GM23338 (cell line): ENCODE data around the gene CAMTA1. TPM values are rescaled to one million over a fixed set of nuclear protein-coding genes. Genes with fewer than 3 reads are reported as not detected.

ENCODE experiments used
- ATAC-seq: fragments of 200-7000 bp; cut with Tn5 transposase; 3 replicates; pipeline ENCODE4 v1.9.1; 2020
- DNase-seq: peaks from one replicate; pipeline ENCODE4 v3.0.0-alpha.2; 2015; ENCODE audit warnings: low spot score
- H2AFZ ChIP-seq: fragments of 200-600 bp; sonication (generic); 2 replicates; pipeline ENCODE4 v1.8.0; 2016; ENCODE audit warnings: antibody characterized with exemption, mild to moderate bottlenecking, moderate library complexity
- H3F3A ChIP-seq: fragments of 200-600 bp; sonication (generic); replicated peaks from 2 replicates; pipeline ENCODE4 v1.8.0; 2017; ENCODE audit warnings: antibody characterized with exemption, mixed run types, low read depth
- H3K27ac ChIP-seq: fragments of 200-600 bp; sonication (generic); 2 replicates; pipeline ENCODE4 v1.6.1; 2016; ENCODE audit warnings: low read depth
- H3K27me3 ChIP-seq: fragments of 200-600 bp; sonication (generic); 2 replicates; pipeline ENCODE4 v1.8.0; 2016; ENCODE audit warnings: mild to moderate bottlenecking, mixed run types, moderate library complexity; ENCODE audit not compliant: insufficient read depth
- H3K36me3 ChIP-seq: fragments of 200-600 bp; sonication (generic); 2 replicates; pipeline ENCODE4 v1.8.0; 2016; ENCODE audit warnings: mild to moderate bottlenecking; ENCODE audit not compliant: insufficient read depth
- H3K4me1 ChIP-seq: fragments of 200-600 bp; sonication (generic); 2 replicates; pipeline ENCODE4 v1.8.0; 2016; ENCODE audit warnings: mild to moderate bottlenecking, moderate library complexity; ENCODE audit not compliant: insufficient read depth
- H3K4me2 ChIP-seq: fragments of 200-600 bp; sonication (generic); 2 replicates; pipeline ENCODE4 v1.7.1; 2017; ENCODE audit warnings: mixed run types
- H3K4me3 ChIP-seq: fragments of 200-600 bp; sonication (generic); 2 replicates; pipeline ENCODE4 v1.6.1; 2016; ENCODE audit warnings: mixed run types
- H3K79me2 ChIP-seq: fragments of 200-600 bp; sonication (generic); replicated peaks from 2 replicates; pipeline ENCODE4 v1.8.0; 2017; ENCODE audit warnings: mild to moderate bottlenecking; ENCODE audit not compliant: insufficient read depth
- H3K9me2 ChIP-seq: fragments of 200-600 bp; sonication (generic); 2 replicates; pipeline ENCODE4 v1.8.0; 2017; ENCODE audit not compliant: insufficient read depth
- H4K20me1 ChIP-seq: fragments of 200-600 bp; sonication (generic); replicated peaks from 2 replicates; pipeline ENCODE4 v1.8.0; 2017; ENCODE audit warnings: mild to moderate bottlenecking; ENCODE audit not compliant: insufficient read depth
- H3K27ac Mint-ChIP-seq: 2 replicates; pipeline ENCODE4 v1.8.0; 2020; ENCODE audit warnings: inconsistent platforms, mild to moderate bottlenecking, moderate library complexity, mixed read lengths
- H3K27me3 Mint-ChIP-seq: 3 replicates; pipeline ENCODE4 v1.8.0; 2022; ENCODE audit warnings: low read depth, mild to moderate bottlenecking, moderate library complexity, mixed read lengths, inconsistent platforms; ENCODE audit not compliant: insufficient read depth, poor library complexity
- H3K36me3 Mint-ChIP-seq: 3 replicates; pipeline ENCODE4 v1.8.0; 2021; ENCODE audit warnings: low read depth, mild to moderate bottlenecking, inconsistent platforms, moderate library complexity, mixed read lengths
- H3K4me1 Mint-ChIP-seq: 3 replicates; pipeline ENCODE4 v1.8.0; 2020; ENCODE audit warnings: mild to moderate bottlenecking, inconsistent platforms, mixed read lengths
- H3K4me3 Mint-ChIP-seq: 3 replicates; pipeline ENCODE4 v1.8.0; 2021; ENCODE audit warnings: moderate library complexity, mild to moderate bottlenecking, inconsistent platforms, mixed read lengths
- H3K9me3 Mint-ChIP-seq: 3 replicates; pipeline ENCODE4 v1.8.0; 2020; ENCODE audit warnings: moderate library complexity, mild to moderate bottlenecking, inconsistent platforms, mixed read lengths
- EZH2 ChIP-seq: fragments of 200-600 bp; sonication (generic); IDR thresholded peaks from one replicate; pipeline ENCODE4 v1.8.0; 2017; ENCODE audit warnings: antibody characterized with exemption, mild to moderate bottlenecking, low read depth; ENCODE audit not compliant: unreplicated experiment
- EZH2phosphoT487 ChIP-seq: fragments of 200-600 bp; sonication (generic); IDR thresholded peaks from one replicate; pipeline ENCODE4 v1.8.1; 2018; ENCODE audit warnings: antibody characterized with exemption; ENCODE audit not compliant: unreplicated experiment
- JUNB ChIP-seq: IDR thresholded peaks from one replicate; pipeline ENCODE4 v1.6.1; 2016; ENCODE audit warnings: antibody characterized with exemption; ENCODE audit not compliant: unreplicated experiment
- NANOG ChIP-seq: IDR thresholded peaks from 2 replicates; pipeline ENCODE4 v1.6.1; 2016; ENCODE audit warnings: antibody characterized with exemption, borderline replicate concordance
- ZNF331 ChIP-seq: fragments of 250-450 bp; sonication (Bioruptor Pico); IDR thresholded peaks from 2 replicates; pipeline ENCODE4 v1.5.0; 2020; ENCODE audit warnings: low read depth, mild to moderate bottlenecking, moderate library complexity
- ZNF462 ChIP-seq: fragments of 250-450 bp; sonication (Bioruptor Pico); IDR thresholded peaks from 2 replicates; pipeline ENCODE4 v1.5.0; 2020; ENCODE audit warnings: mild to moderate bottlenecking, moderate library complexity
- polyA plus RNA-seq: library from polyadenylated mRNA; unstranded; fragments of >200 nt; fragmentation: Nextera tagmentation; extraction: Ambion mirVana; gene quantifications from 2 replicates; pipeline ENCODE4 v1.2.1, GENCODE V29; 2016
- total RNA-seq: library from RNA; depleted of rRNA; stranded (reverse); fragments of >200 nt; shearing (Covaris generic); gene quantifications from 2 replicates; pipeline ENCODE4 v1.2.3, GENCODE V29; 2014
- TF ChIP-seq, protein P1 (sequence below): IDR thresholded peaks from 2 replicates; pipeline ENCODE4 v1.6.1; 2016; ENCODE audit warnings: antibody characterized with exemption

CAMTA1 gene
- total and polyA plus RNA-seq, 2 experiments from 2014 or later, result 115 to 519 TPM

DNA sequence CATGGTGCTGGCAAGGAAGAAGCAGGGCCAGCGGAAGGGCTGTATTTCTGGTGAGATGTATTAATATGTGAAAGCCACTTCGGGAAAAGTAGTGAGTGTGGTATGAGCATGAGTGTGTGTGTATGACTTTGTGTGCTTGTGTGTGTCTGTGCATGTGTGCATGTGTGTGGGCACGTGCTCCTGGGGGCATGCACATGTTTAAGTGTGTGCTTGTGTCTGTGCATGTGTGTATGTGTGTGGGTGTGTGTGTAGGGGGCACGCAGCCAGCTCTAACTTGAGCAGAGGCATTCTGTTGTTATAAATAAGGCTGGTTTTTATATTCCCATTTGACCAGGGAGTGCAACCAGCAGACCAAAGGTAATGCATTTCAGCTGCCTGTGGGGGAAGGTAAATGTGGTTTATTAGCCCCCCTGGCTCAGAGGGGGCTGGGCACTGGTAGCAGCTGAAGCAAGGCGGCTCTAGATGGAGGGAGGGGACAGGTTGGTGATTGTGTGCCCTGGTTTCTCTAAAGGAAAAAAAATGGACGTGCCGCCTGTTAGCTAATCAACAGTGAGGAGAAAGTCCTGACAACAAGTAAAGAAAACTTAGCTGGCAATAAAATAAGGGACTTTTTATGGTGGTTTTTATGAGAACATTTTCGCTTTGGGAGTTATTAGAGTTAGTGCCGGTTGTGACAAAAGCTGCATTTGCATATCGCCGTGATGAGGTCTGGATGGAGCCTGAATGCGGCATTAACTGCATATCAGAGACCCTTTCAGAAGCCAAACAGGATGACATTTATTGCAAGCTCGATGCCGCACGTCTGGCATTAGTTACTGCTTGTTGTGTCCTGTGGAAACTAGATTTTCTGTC is 180.1 kb downstream of the CAMTA1 start:
- Histone ChIP-seq H3K4me2 (peak overlapping the region; percentile 14; the same call in 1 of the 2 replicates), H3K27me3 (no peaks in the 10 kb centered on the region), H3K4me1 (peaks cover 7% of the 10 kb centered on the region; the same call in 1 of the 2 replicates), H2AFZ (no peak overlapping the region), H3F3A (no peaks in the 10 kb centered on the region), H3K36me3 (no peaks in the 10 kb centered on the region), H3K79me2 (no peaks in the 10 kb centered on the region), H4K20me1 (no peaks in the 10 kb centered on the region), H3K27ac (no peak overlapping the region), H3K9me2 (no peaks in the 10 kb centered on the region), H3K4me3 (no peak overlapping the region)
- Mint-ChIP-seq H3K27ac (no peak overlapping the region), H3K9me3 (no peaks in the 10 kb centered on the region; the same call in 2 of the 3 replicates), H3K4me1 (peaks cover 31% of the 10 kb centered on the region), H3K36me3 (no peaks in the 10 kb centered on the region; the same call in 2 of the 3 replicates), H3K4me3 (no peak overlapping the region; the same call in 2 of the 3 replicates), H3K27me3 (peaks cover 10% of the 10 kb centered on the region)
- DNase-seq, result no peak
- no peak for ATAC-seq
- TF ChIP-seq JUNB (no peak), ZNF331 (no peak), NANOG (no peak), ZNF462 (CRISPR knock-in tag) (no peak), EZH2phosphoT487 (no peak), EZH2 (no peak)
- TF ChIP-seq, protein P1, sequence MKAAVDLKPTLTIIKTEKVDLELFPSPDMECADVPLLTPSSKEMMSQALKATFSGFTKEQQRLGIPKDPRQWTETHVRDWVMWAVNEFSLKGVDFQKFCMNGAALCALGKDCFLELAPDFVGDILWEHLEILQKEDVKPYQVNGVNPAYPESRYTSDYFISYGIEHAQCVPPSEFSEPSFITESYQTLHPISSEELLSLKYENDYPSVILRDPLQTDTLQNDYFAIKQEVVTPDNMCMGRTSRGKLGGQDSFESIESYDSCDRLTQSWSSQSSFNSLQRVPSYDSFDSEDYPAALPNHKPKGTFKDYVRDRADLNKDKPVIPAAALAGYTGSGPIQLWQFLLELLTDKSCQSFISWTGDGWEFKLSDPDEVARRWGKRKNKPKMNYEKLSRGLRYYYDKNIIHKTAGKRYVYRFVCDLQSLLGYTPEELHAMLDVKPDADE, result no peak
